Hypothalamus (tissue), 51 donors: Measurements from ENCODE around the gene GPR78.
"Not testable (repeated sequence)": the region's sequence is repeated elsewhere in the genome, so short reads cannot be mapped to it uniquely, and the experiment has no call there.

ENCODE experiments used
- DNase-seq, 51 donors: peaks; one replicate each; lab custom pipeline; 2025; lab: John Stamatoyannopoulos, UW

The GPR78 gene

DNA sequence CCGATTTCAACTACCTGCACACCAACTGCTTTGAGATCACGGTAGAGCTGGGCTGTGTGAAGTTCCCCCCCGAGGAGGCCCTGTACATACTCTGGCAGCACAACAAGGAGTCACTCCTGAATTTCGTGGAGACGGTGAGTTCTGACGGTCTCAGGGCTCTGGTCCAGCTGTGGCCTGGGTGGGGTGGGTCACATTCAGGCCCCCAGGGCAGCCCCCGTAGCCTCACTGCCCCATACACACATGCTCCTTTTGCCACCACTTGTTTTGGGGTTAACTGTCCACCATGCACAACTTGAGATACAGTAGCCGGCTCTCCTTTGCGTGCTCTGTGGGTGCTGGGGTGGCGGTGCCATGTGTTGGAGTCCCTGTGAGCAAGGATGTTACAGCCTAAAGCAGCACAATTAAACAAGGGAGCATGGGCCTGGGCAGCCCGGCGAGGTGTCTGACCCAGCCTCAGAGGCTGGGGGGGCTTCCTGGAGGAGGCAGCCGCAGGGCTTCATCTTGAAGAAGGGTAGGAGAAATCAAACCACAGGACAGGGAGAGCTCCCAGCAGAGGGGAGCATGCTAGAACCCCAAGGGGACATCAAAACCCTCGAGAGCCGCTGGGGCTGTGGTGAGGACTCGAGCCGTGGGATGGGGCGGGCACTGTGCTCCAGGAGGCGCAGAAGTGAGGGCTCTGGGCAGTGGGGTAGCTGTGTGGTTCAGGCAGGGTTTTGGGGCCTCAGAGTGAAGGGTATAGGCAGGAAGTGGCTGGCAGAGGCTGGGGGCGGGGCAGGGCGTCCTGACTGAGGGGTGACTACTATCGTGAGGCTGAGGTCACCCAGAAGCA is 34.4 kb downstream of the GPR78 start:
- no peak for DNase-seq

DNA sequence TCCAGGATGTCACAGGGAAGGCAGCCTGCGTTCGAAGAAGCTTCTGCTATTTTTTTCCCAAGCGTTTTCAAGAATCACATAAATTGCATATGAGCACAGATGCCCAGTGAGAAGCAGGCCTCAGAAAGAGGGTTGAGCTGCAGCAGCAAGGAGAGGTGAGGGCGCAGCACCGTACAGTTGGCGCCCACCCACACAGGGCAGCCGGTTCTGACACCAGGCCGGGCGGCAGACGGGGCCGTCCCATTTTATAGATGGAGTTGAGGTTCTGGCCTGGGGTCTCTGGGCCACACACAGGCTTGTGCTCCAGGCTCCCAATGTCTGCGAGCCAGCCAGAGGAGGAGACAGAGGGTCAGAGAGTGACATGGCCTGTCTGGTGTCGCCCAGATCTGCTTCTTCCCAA is 35.2 kb downstream of the GPR78 start:
- DNase-seq: no peak

DNA sequence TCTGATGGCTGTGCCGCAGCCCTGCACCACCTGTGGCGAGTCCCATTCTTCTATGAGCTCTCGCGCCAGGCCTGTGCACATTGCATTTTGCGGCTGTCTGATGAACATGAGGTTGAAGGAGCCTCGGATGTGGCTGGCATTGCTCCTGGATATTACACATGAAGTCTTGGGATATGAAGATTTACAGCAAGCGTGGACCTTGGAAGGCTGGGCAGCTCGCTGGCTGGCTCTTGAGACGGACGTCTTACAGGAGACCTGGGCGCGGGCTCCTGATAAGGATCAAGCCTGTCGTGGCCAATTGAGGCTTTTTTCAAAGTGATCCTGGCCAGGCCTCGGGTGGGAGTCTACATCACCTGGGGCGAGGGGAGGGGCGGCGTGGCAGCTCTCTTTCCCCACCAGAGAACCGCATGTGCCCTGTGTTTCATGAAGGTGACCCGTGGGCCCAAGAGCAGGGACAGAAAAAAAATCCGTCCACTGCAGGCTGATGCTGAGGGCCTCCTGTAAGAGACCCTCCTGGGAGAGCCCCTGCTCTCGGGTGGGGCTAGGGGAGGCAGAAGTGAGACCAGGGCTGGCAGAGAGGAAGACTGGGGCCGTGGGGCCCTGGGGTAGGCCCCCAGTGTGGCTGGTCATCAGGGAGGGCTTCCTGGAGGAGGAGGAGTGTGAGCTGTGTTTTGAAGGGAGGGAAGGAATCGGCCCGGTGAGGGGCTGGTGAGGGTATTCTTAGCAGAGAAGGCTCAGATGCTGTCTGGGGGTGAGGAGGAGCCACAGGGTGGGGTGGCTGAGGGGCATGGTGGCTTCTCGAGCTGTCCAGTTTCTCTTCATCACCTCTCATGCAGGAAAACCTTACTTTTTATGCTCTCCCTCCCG is 36.0 kb downstream of the GPR78 start:
- DNase-seq: no peak

DNA sequence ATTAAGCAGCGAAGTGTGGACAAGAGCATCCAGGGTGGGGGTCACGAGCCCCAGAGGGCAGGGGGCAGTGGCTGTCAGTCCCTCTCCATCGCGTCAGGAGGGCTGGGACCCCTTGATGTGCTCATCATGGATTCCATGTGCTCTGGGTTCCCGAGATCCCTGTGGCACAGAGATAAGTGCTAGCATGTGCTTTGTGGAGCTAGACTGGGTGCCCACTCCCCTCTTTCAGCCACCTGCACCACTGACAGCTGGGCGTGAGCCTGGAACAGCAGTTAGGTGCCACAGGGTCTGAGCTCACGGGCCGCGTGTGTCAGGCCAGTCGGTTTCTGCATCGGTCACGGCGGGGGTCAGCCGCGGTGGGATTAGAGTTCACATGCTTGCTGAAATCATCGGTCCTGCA is 36.6 kb downstream of the GPR78 start:
- DNase-seq: no peak

DNA sequence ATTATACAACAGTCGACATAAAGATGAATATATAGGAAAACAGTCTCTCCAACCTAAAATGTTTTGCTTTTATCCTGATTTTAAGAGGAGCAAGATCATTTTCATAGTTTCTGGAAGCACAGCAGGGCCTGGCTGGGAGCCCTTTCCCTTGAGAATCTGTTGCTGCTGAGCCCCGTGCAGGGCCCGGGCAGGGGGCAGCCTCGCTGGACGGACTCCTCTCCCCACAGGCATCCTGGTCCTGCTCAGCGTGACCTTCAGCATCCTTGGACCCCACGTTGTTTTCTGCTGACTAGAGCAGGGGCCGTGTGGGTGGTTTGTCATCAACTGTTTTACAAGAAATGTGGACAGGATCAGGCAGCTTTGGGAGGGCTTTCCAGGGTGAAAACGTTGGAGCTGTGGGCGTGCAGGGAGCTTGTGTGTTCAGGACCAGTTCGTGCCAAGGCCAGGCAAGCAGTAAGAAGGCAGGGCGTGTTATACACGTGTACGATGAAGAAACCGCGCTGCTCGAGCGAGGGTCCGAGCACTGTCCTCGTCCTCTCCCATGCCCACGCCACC is 37.4 kb downstream of the GPR78 start:
- DNase-seq: no peak

DNA sequence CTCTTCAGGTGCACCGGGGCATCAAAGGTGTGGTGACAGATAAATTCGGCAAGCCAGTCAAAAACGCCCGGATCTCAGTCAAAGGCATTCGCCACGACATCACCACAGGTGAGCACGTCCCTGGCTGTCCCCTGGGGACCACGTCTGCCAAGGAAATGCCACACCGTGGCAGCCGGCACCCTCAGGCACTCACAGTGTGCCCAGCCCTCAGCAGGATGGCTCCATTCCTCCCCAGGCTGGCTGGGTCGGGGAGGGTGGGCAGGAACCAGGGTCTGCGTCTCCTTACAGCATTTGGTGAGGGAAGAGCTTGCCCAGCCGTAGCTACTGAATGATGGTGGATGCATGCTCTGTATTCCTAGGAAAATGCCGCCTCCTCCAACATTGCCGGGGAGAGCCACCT is 38.2 kb downstream of the GPR78 start:
- DNase-seq: no peak

DNA sequence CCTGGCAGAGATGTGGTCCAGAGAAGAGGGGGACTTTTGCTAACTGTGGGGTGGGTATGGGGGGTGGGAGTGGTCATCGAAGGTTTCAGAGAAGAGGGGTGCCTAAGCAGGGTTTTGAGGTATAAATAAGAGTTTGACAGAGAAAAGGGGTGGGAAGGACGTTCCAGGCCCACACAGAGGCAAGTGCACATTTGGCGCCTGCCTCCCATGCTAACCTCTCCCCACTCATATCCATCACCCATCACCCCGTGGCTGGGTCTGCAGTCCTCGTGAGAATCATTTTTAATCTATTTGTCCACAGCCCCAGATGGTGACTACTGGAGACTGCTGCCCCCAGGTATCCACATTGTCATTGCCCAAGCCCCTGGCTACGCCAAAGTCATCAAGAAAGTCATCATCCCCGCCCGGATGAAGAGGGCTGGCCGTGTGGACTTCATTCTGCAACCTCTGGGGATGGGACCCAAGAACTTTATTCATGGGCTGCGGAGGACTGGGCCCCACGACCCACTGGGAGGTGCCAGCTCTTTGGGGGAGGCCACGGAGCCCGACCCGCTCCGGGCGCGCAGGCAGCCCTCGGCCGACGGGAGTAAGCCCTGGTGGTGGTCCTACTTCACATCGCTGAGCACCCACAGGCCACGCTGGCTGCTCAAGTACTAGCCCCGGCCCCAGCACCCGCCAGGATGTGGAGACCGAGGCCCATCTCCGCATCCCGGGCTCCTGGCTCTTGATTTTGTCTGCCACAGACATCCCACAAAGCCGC is 38.9 kb downstream of the GPR78 start:
- DNase-seq: no peak

- DNase-seq: peak in 1 of 51 donors; percentile 7
Observed at GRCh38 chr4:8621135-8621534, 40.9 kb downstream of the GPR78 start.

GRCh38 chr4:8624601-8625272 is 44.5 kb downstream of the GPR78 start:
- DNase-seq: not testable (repeated sequence)

- not testable (repeated sequence) for DNase-seq
Observed at GRCh38 chr4:8630240-8630905, 50.2 kb downstream of the GPR78 start.

GRCh38 chr4:8631896-8632295 is 51.7 kb downstream of the GPR78 start:
- not testable (repeated sequence) for DNase-seq

DNA sequence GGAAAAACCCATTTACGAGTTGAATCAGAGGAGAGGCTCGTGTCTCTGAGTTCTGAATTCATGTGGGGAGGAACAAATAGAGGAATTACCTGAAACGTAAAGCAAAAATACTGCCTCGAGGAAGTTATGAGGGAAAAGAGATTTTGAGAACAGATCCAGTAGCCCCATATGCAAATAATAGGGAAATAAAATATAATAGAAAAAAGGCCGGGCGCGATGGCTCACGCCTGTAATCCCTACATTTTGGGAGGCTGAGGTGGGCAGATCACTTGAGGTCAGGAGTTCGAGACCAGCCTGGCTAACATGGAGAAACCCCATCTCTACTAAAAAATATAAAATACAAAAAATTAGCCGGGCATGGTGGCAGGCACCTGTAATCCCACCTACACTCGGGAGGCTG is 54.6 kb downstream of the GPR78 start:
- not testable (repeated sequence) for DNase-seq

DNA sequence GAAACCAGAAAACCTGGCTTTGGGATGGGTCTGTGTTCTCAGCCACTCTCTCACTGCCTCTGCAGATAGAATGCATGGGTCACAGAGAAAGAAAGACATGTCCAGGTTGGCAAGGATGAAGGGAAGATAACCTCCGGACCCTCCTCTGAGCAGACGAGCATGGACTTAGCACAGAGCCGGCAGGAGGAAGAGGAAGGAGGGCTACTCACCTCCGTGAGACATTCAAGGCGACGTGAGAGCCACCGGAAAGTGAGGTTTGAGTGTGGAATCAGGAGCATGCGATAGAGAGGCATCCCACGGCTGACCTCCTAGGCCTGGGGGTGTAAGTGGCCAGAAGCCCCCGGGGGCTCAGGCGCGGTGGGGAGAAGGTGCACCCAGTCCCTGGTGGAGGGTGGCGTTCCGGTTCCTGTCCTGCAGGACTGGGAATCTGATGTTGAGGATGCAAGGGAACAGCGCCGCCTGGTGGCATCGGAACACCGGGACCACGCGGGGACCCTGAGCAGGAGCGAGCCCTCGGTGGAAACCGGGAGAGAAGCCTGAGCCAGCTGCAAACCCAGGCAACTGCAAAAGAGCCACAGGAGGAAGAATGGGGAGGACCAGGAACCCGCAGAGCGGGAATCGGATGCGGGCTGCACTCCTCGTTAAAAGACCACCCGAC is 55.8 kb downstream of the GPR78 start:
- not testable (repeated sequence) for DNase-seq
